HFFc6 (cell line): ENCODE measurements around the gene VPS33B. TPM values are rescaled to one million over a fixed set of nuclear protein-coding genes. Genes with fewer than 3 reads are reported as not detected.
A peak's percentile ranks its signal among the peaks of the same experiment; 100 is the strongest.

ENCODE experiments used
- DNase-seq: peaks from one replicate; pipeline ENCODE4 v3.0.0-alpha.2; 2018
- H3K27ac Mint-ChIP-seq: 2 replicates; pipeline ENCODE4 v1.8.0; 2020; ENCODE audit warnings: mild to moderate bottlenecking, mixed read lengths
- H3K27me3 Mint-ChIP-seq: 2 replicates; pipeline ENCODE4 v1.8.0; 2021; ENCODE audit warnings: mild to moderate bottlenecking, moderate library complexity, mixed read lengths; ENCODE audit not compliant: insufficient read depth
- H3K36me3 Mint-ChIP-seq: 2 replicates; pipeline ENCODE4 v1.8.0; 2021; ENCODE audit warnings: low read depth, mixed read lengths
- H3K4me1 Mint-ChIP-seq: 2 replicates; pipeline ENCODE4 v1.8.0; 2020; ENCODE audit warnings: low read depth, mixed read lengths
- H3K4me3 Mint-ChIP-seq: 2 replicates; pipeline ENCODE4 v1.8.0; 2020; ENCODE audit warnings: mild to moderate bottlenecking, moderate library complexity, mixed read lengths
- H3K9me3 Mint-ChIP-seq: 2 replicates; pipeline ENCODE4 v1.8.0; 2020; ENCODE audit warnings: mild to moderate bottlenecking, mixed read lengths
- CTCF ChIP-seq: fragments of 200-600 bp; sonication (generic); IDR thresholded peaks from 2 replicates; pipeline ENCODE4 v1.5.0; 2021; ENCODE audit warnings: antibody characterized with exemption, mild to moderate bottlenecking
- total RNA-seq, 6 experiments: library from RNA; stranded (reverse); fragmentation: NEBNext Ultra II Directional; extraction: Animal tissue kit (Norgen Biotek cat#: 25700); gene quantifications; 2 replicates in 1 of 6; 3 replicates in 5 of 6; pipeline ENCODE4 v1.2.3, GENCODE V29; 2021

VPS33B gene
- total RNA-seq, 6 experiments from 2014 or later: 12.7 to 18.8 (median 16.2) TPM

- H3K36me3 Mint-ChIP-seq: no peaks in the 10 kb centered on the region
- no peaks in the 10 kb centered on the region for H3K9me3 Mint-ChIP-seq
- no peak overlapping the region for H3K27ac Mint-ChIP-seq
- no peak for TF ChIP-seq CTCF
- H3K27me3 Mint-ChIP-seq: peaks cover 36% of the 10 kb centered on the region
- no peaks in the 10 kb centered on the region for H3K4me1 Mint-ChIP-seq
- H3K4me3 Mint-ChIP-seq: no peak overlapping the region
- no peak for DNase-seq
Observed at GRCh38 chr15:91031796-91032195, 9.4 kb upstream of the VPS33B start.

GRCh38 chr15:91027677-91028076 lies 5.3 kb upstream of the VPS33B start:
- TF ChIP-seq CTCF: no peak
- H3K4me1 Mint-ChIP-seq: peaks cover 6% of the 10 kb centered on the region
- H3K27me3 Mint-ChIP-seq: peaks cover 6% of the 10 kb centered on the region
- no peaks in the 10 kb centered on the region for H3K9me3 Mint-ChIP-seq
- no peak overlapping the region for H3K4me3 Mint-ChIP-seq
- no peak overlapping the region for H3K27ac Mint-ChIP-seq
- H3K36me3 Mint-ChIP-seq: no peaks in the 10 kb centered on the region
- no peak for DNase-seq

GRCh38 chr15:91023720-91024119 lies 1.3 kb upstream of the VPS33B start:
- Mint-ChIP-seq H3K27ac (no peak overlapping the region), H3K4me1 (peaks cover 32% of the 10 kb centered on the region), H3K9me3 (no peaks in the 10 kb centered on the region), H3K36me3 (no peaks in the 10 kb centered on the region), H3K27me3 (no peaks in the 10 kb centered on the region), H3K4me3 (no peak overlapping the region)
- TF ChIP-seq CTCF: no peak
- no peak for DNase-seq

- H3K9me3 Mint-ChIP-seq: no peaks in the 10 kb centered on the region
- peaks cover 39% of the 10 kb centered on the region for H3K4me1 Mint-ChIP-seq
- H3K36me3 Mint-ChIP-seq: no peaks in the 10 kb centered on the region
- peak overlapping the region; percentile 92 for H3K4me3 Mint-ChIP-seq
- no peaks in the 10 kb centered on the region for H3K27me3 Mint-ChIP-seq
- no peak for DNase-seq
- no peak for TF ChIP-seq CTCF
- peak overlapping the region; percentile 69 for H3K27ac Mint-ChIP-seq
Observed at GRCh38 chr15:91022832-91023129, 387 bp upstream of the VPS33B start.

GRCh38 chr15:91021516-91022074 lies 799 bp downstream of the VPS33B start:
- DNase-seq: peak; percentile 46
- H3K4me1 Mint-ChIP-seq: peaks cover 39% of the 10 kb centered on the region
- H3K27me3 Mint-ChIP-seq: no peaks in the 10 kb centered on the region
- no peak for TF ChIP-seq CTCF
- H3K36me3 Mint-ChIP-seq: peaks cover 4% of the 10 kb centered on the region; the same call in 1 of the 2 replicates
- H3K9me3 Mint-ChIP-seq: no peaks in the 10 kb centered on the region
- peak overlapping the region; percentile 92 for H3K4me3 Mint-ChIP-seq
- H3K27ac Mint-ChIP-seq: peak overlapping the region; percentile 69

GRCh38 chr15:91018158-91018557 lies 4.2 kb downstream of the VPS33B start:
- no peak for DNase-seq
- no peaks in the 10 kb centered on the region for H3K27me3 Mint-ChIP-seq
- peak overlapping the region; percentile 17; the same call in 1 of the 2 replicates for H3K27ac Mint-ChIP-seq
- TF ChIP-seq CTCF: no peak
- peaks cover 38% of the 10 kb centered on the region for H3K4me1 Mint-ChIP-seq
- H3K36me3 Mint-ChIP-seq: peaks cover 8% of the 10 kb centered on the region; the same call in 1 of the 2 replicates
- no peaks in the 10 kb centered on the region for H3K9me3 Mint-ChIP-seq
- H3K4me3 Mint-ChIP-seq: no peak overlapping the region
